GM18873 (cell line): ENCODE results near the gene LSM8.
"Not testable (repeated sequence)": the region's sequence is repeated elsewhere in the genome, so short reads cannot be mapped to it uniquely, and the experiment has no call there.

Experiments
- ATAC-seq: cut with Tn5 transposase; IDR thresholded peaks from one replicate; pipeline ENCODE4 v1.9.1; 2021; ENCODE audit warnings: mild to moderate bottlenecking, moderate library complexity, moderate number of reproducible peaks; ENCODE audit not compliant: unreplicated experiment, low FRiP score

LSM8 gene

GRCh38 chr7:118195837-118196474 lies 12.0 kb downstream of the LSM8 start:
- ATAC-seq, result peak; percentile 75

DNA sequence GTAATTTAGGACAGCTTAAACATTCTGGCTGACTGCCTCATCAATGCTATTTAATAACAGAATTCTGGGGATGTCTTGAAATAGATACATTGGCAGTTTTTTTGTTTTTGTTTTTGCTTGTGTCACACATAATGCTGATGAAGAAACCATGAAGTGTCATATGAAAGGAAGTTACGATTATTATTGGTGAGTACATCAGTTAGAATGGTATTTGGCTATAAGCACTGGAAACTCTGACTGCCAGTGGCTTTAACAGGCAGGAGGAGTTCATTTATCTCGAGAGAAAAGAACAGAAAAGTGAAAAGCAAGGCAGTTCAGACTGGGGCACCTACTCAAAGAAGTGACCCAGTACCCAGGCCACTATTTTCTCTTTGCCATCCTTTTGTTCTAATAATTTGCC lies 18.1 kb downstream of the LSM8 start:
- ATAC-seq, result no peak

GRCh38 chr7:118214051-118214832 lies 30.3 kb downstream of the LSM8 start:
- ATAC-seq, result peak; percentile 95

GRCh38 chr7:118214833-118215182 lies 30.8 kb downstream of the LSM8 start:
- ATAC-seq, result no peak

- ATAC-seq, result no peak
Observed at GRCh38 chr7:118217210-118217619, 33.3 kb downstream of the LSM8 start.

DNA sequence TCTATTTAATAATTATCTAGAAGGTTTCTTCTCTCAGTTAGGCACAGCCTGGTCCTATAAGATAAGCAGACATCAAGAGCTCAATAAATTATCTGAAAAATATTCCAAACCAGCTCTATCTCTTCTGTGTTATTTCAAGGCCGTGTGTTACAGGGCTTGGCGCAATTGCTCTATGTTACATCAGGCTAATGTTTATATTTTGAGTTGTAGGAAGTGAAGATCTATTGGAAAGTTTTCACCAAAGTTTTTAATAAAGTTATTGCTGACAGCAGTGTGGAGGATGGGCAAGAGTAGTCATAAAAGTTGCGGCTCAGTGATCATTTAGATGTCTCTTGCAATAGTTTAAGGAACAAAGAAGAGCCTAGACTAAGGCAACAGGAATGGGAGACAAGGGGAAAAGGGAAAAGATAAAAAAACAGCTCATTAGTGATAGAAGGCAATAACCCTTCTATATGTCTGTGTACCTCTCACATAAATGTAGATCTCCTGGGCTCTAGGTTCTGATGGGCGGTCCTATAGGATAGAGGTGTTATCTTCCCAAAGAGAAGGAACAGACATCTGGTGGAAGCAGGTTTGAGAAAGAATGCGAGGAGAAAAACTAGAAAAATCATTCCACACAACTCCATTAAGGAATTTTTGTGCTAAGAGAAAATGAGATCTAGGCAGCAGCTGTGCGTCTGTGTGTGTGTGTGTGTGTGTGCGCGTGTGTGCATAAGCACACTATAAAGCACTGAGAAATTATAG lies 34.6 kb downstream of the LSM8 start:
- no peak for ATAC-seq

- ATAC-seq, result no peak
Observed at GRCh38 chr7:118219157-118219512, 35.2 kb downstream of the LSM8 start.

GRCh38 chr7:118220583-118220982 lies 36.6 kb downstream of the LSM8 start:
- no peak for ATAC-seq

DNA sequence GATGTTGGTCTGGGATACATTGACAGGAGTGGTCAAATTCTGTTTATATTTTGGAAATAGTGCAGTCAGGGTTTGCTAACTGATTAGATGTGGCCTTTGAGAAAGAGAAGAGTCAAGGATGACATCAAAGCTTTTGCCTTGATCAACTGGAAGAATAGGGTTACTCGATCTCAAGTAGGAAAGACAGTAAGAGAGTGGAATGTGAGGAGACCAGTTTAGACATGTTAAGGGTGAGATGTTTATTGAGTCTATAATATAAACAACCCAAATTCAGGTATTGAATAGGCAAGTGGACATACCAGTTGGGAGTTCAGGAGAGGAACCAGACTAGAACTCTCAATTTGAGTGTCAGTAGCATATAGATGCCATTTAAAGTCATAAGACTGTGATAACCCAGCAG lies 38.6 kb downstream of the LSM8 start:
- ATAC-seq, result no peak

- no peak for ATAC-seq
Observed at GRCh38 chr7:118224521-118224920, 40.6 kb downstream of the LSM8 start, which contains the start of gene ANKRD7. Gene ANKRD7 (plus strand): TSS chr7:118224704. CDS start chr7:118224831, 127 bp downstream.

- no peak for ATAC-seq
Observed at GRCh38 chr7:118232837-118233236, 48.9 kb downstream of the LSM8 start.

- no peak for ATAC-seq
Observed at GRCh38 chr7:118233799-118234198, 49.8 kb downstream of the LSM8 start.

DNA sequence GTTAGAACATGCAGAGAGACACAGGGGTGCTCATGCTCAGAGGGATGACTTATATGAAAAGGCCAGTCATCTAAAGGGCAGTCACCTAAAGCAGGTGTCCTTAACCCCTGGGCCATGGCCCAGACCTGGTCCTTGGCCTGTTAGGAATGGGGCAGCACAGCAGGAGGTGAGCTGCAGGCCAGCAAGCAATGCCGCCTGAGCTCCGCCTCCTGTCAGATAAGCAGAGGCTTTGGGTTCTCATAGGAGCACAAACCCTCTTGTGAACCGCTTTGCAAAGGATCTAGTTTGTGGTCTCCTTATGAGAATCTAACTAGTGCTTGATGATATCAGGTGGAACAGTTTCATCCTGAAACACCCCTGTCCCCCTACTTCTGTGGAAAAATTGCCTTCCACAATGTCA lies 55.0 kb downstream of the LSM8 start:
- ATAC-seq, result no peak

GRCh38 chr7:118240320-118240719 lies 56.4 kb downstream of the LSM8 start:
- ATAC-seq, result not testable (repeated sequence)
